Gastrocnemius medialis (tissue), 4 donors: ENCODE measurements around the gene GUCY2F. TPM values are rescaled to one million over a fixed set of nuclear protein-coding genes. Genes with fewer than 3 reads are reported as not detected.

Experiments
- ATAC-seq, 2 donors: fragments of 150-250 bp; one replicate each; pipeline ENCODE4 v1.9.1; 2016
- DNase-seq, 2 donors: peaks; one replicate each; pipeline ENCODE4 v3.0.0-alpha.2; 2019
- H3K27ac ChIP-seq, 4 donors: fragments of 200-600 bp; sonication (generic); 1 replicate in 1 of 4; 2 replicates in 3 of 4; pipeline ENCODE4 v1.5.1; 2016 to 2018; ENCODE audit warnings: mild to moderate bottlenecking in 2 of 4, moderate library complexity in 1 of 4
- H3K27me3 ChIP-seq, 3 donors: fragments of 200-600 bp; sonication (generic) in 2 of 3; 1 replicate in 1 of 3; 2 replicates in 2 of 3; pipeline versions ENCODE4 v1.5.1 to v1.6.0; 2016 to 2019; ENCODE audit warnings: mild to moderate bottlenecking in 1 of 3, moderate library complexity in 1 of 3
- H3K36me3 ChIP-seq, 2 donors: fragments of 200-600 bp; sonication (generic) in 1 of 2; one replicate each; pipeline ENCODE4 v1.5.1; 2017 to 2018
- H3K4me1 ChIP-seq, 2 donors: fragments of 200-600 bp; sonication (generic) in 1 of 2; one replicate each; pipeline ENCODE4 v1.5.1; 2016 to 2017; ENCODE audit warnings: mild to moderate bottlenecking in 2 of 2
- H3K4me3 ChIP-seq, 4 donors: fragments of 200-600 bp; sonication (generic) in 3 of 4; 1 replicate in 1 of 4; 2 replicates in 3 of 4; pipeline ENCODE4 v1.5.1; 2016 to 2019; ENCODE audit warnings: mild to moderate bottlenecking in 2 of 4
- H3K9me3 ChIP-seq, 3 donors: fragments of 200-600 bp; sonication (generic) in 2 of 3; 1 replicate in 1 of 3; 2 replicates in 2 of 3; pipeline ENCODE4 v1.5.1; 2016 to 2019
- POLR2A ChIP-seq, 2 donors: fragments of 450-650 bp; IDR thresholded peaks; one replicate each; pipeline ENCODE4 v1.6.1; 2017; ENCODE audit warnings: antibody characterized with exemption in 2 of 2, mild to moderate bottlenecking in 2 of 2, moderate library complexity in 2 of 2
- in situ Hi-C, 4 donors: fragments of 200-750 bp; cut with MboI; loops; one replicate each; pipeline versions ENCODE4 v1.15.0 to v1.8.0; 2017; ENCODE audit warnings: low sequenced_read_pairs in 4 of 4
- intact Hi-C: fragments of 100-400 bp; cut with DNase I; formaldehyde crosslinking; loops from one replicate; pipeline ENCODE4 v1.15.1; 2023; ENCODE audit warnings: low total_unique reads
- total RNA-seq, 4 donors: library from RNA; depleted of rRNA; stranded (reverse); fragments of >200 nt; gene quantifications; one replicate each; pipeline versions ENCODE4 v1.1.0 to v1.2.3, GENCODE V29; 2016
- TF ChIP-seq, protein P1 (sequence below), 5 experiments: fragments of 450-650 bp in 3 of 5; fragments of 200-600 bp in 2 of 5; sonication (generic) in 2 of 5; IDR thresholded peaks in 4 of 5; conservative IDR thresholded peaks in 1 of 5; 1 replicate in 4 of 5; 2 replicates in 1 of 5; pipeline ENCODE4 v1.5.1; 2016 to 2019; ENCODE audit warnings: antibody characterized with exemption in 5 of 5, mild to moderate bottlenecking in 3 of 5, moderate library complexity in 3 of 5

Gene GUCY2F
- total RNA-seq, 4 donors from 2014 or later: not detected

DNA sequence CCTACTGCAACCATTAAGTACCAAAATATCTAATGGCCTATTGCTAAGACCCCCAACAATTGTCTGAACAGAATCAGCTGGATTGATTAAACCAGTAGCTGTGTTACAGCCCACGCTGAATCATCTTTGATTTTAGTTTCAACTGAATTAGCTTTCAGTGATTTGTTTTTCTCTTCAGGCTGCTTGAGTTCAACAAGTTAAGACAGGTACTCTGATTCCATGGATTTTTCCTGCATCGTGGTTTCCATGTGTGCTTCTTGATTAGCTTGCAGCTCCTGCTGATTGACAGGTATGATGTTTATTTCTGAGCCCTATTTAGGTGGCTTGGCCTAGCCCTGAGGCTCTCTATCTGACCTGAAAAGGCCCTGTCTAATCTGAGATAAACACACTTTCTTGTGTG lies 91.3 kb downstream of the GUCY2F start:
- Histone ChIP-seq H3K4me1 (no peaks in the 10 kb centered on the region), H3K36me3 (no peaks in the 10 kb centered on the region), H3K27ac (no peak overlapping the region), H3K4me3 (no peak overlapping the region), H3K9me3 (no peaks in the 10 kb centered on the region), H3K27me3 (peaks cover 0 to 3% (median 0%) of the 10 kb centered on the region in 3 donors)
- no peak for ATAC-seq
- in situ Hi-C loops: no loop called here
- intact Hi-C loops: no loop called here
- DNase-seq: no peak
- TF ChIP-seq, protein P1, sequence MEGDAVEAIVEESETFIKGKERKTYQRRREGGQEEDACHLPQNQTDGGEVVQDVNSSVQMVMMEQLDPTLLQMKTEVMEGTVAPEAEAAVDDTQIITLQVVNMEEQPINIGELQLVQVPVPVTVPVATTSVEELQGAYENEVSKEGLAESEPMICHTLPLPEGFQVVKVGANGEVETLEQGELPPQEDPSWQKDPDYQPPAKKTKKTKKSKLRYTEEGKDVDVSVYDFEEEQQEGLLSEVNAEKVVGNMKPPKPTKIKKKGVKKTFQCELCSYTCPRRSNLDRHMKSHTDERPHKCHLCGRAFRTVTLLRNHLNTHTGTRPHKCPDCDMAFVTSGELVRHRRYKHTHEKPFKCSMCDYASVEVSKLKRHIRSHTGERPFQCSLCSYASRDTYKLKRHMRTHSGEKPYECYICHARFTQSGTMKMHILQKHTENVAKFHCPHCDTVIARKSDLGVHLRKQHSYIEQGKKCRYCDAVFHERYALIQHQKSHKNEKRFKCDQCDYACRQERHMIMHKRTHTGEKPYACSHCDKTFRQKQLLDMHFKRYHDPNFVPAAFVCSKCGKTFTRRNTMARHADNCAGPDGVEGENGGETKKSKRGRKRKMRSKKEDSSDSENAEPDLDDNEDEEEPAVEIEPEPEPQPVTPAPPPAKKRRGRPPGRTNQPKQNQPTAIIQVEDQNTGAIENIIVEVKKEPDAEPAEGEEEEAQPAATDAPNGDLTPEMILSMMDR (IDR thresholded peaks at IDR 0.05 in 4 of 5, conservative IDR thresholded peaks at IDR 0.05 in 1 of 5): no peak
- TF ChIP-seq POLR2A (IDR thresholded peaks at IDR 0.05): no peak

DNA sequence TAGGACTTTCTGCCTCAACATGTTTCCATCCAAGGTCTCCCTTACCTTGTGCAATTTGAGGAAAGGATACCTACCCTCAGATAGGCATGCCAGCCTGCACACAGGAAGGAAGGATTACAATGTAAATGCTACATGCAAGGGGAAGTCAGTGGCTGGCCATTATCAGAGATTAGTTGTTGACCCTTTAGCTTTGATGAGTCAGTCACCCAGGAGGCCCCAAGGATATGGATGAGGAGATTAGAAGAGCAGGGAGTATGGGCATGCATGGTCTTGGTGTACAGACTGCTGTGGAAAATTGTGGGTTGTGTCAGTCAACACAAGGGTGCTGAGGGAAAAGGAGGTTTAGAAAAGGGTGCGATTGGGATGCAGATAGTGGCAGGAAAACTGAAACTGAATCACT lies 92.0 kb downstream of the GUCY2F start:
- TF ChIP-seq, protein P1 (IDR thresholded peaks at IDR 0.05 in 4 of 5, conservative IDR thresholded peaks at IDR 0.05 in 1 of 5): no peak
- TF ChIP-seq POLR2A (IDR thresholded peaks at IDR 0.05): no peak
- no peaks in the 10 kb centered on the region for H3K4me1 ChIP-seq
- ATAC-seq (no peak), DNase-seq (no peak)
- intact Hi-C loops: no loop called here
- H3K4me3 ChIP-seq: no peak overlapping the region
- in situ Hi-C loops: no loop called here
- H3K9me3 ChIP-seq: no peaks in the 10 kb centered on the region
- peaks cover 0 to 3% (median 0%) of the 10 kb centered on the region in 3 donors for H3K27me3 ChIP-seq
- no peak overlapping the region for H3K27ac ChIP-seq
- no peaks in the 10 kb centered on the region for H3K36me3 ChIP-seq

DNA sequence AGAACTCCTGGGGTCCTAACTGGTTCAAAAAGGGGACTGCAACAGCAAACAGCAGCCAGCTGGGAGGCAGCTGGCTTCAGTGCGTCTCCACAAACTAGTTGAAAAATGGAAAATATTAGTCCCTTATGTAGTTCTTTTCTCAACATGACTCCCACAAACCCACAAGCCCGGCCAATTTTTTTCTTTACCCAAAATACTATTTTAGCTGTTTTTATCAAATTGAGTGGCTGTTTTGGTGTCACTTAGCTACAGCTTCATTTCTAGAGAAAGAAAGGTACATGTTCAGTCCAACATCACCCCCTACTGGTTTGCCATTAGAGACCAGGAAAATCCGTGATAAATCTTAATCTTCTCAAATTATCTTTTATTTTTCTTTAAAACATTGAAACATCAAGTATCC lies 97.2 kb downstream of the GUCY2F start:
- Histone ChIP-seq H3K4me3 (no peak overlapping the region), H3K27me3 (no peaks in the 10 kb centered on the region), H3K27ac (no peak overlapping the region), H3K9me3 (no peaks in the 10 kb centered on the region), H3K36me3 (no peaks in the 10 kb centered on the region), H3K4me1 (no peaks in the 10 kb centered on the region)
- TF ChIP-seq POLR2A (IDR thresholded peaks at IDR 0.05): no peak
- TF ChIP-seq, protein P1 (IDR thresholded peaks at IDR 0.05 in 4 of 5, conservative IDR thresholded peaks at IDR 0.05 in 1 of 5): peak in 1 of 5 experiments; percentile 11
- intact Hi-C loops (no loop called here), in situ Hi-C loops (no loop called here)
- ATAC-seq: no peak
- no peak for DNase-seq

DNA sequence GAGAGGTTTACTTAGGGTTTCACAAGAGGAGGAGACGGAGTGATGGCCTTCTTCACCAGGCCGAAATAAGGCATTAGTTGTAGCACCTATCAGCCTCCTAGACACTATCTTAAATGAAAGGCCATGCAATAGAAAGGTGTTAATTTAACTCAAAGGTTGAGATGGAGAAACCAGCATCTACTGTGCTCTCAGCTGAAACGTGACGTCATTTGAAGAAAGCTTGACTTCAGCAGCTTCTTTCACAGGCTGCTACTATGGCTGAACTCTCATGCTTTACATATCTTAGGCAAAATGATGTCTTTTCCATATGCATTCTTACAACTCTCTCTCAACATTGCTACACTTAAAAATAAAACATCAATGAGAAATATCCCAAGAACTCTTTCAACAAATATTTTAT lies 99.6 kb downstream of the GUCY2F start:
- no peak for DNase-seq
- no peak for TF ChIP-seq POLR2A (IDR thresholded peaks at IDR 0.05)
- TF ChIP-seq, protein P1 (IDR thresholded peaks at IDR 0.05 in 4 of 5, conservative IDR thresholded peaks at IDR 0.05 in 1 of 5): no peak
- no peaks in the 10 kb centered on the region for H3K9me3 ChIP-seq
- ATAC-seq: no peak
- in situ Hi-C loops (no loop called here), intact Hi-C loops (no loop called here)
- no peaks in the 10 kb centered on the region for H3K36me3 ChIP-seq
- H3K4me1 ChIP-seq: no peaks in the 10 kb centered on the region
- H3K27me3 ChIP-seq: peaks cover 0 to 5% (median 0%) of the 10 kb centered on the region in 3 donors
- H3K27ac ChIP-seq: no peak overlapping the region
- no peak overlapping the region for H3K4me3 ChIP-seq

DNA sequence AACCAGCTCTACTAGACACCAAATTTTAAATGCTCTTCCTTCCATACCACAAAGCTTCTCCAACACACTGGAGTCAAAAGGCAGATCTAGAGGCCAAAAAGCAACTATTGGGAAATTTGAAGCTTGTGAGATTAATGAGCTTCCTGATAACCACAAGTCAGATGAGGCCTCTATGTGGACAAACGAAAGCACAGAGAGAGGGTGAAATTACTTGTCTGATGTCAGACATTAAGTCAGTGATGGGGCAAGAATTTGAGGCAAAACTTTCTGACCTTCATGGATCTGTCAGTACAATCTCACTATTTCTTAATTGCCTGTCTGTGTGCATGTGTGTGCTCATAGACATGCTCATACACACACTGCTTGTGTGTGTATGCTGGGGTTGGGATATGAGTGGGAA lies 103.6 kb downstream of the GUCY2F start:
- DNase-seq (no peak), ATAC-seq (no peak)
- TF ChIP-seq POLR2A (IDR thresholded peaks at IDR 0.05): no peak
- TF ChIP-seq, protein P1 (IDR thresholded peaks at IDR 0.05 in 4 of 5, conservative IDR thresholded peaks at IDR 0.05 in 1 of 5): no peak
- Histone ChIP-seq H3K27ac (no peak overlapping the region), H3K27me3 (peaks cover 0 to 5% (median 0%) of the 10 kb centered on the region in 3 donors), H3K36me3 (no peaks in the 10 kb centered on the region), H3K4me1 (no peaks in the 10 kb centered on the region), H3K4me3 (no peak overlapping the region), H3K9me3 (no peaks in the 10 kb centered on the region)
- in situ Hi-C loops: no loop called here
- intact Hi-C loops: no loop called here
